H1 (cell line): Measurements from ENCODE around the gene SERPINB6. TPM values are rescaled to one million over a fixed set of nuclear protein-coding genes. Genes with fewer than 3 reads are reported as not detected.
A peak's percentile ranks its signal among the peaks of the same experiment; 100 is the strongest.

Experiments
- CTCF ChIA-PET: fragments of 300-600 bp; sonication (Branson Sonifier 250); formaldehyde crosslinking; loops from one replicate; lab custom pipeline; 2021; ENCODE audit not compliant: partially characterized antibody; lab: Charles Lee
- POLR2A ChIA-PET: fragments of 300-600 bp; sonication (Branson Sonifier 250); formaldehyde crosslinking; loops from one replicate; lab custom pipeline; 2021; ENCODE audit warnings: inconsistent platforms; ENCODE audit not compliant: partially characterized antibody; lab: Charles Lee
- DNase-seq, 2 experiments: peaks; one replicate each; pipeline versions ENCODE4 v3.0.0 to v3.0.0-alpha.2; 2010 to 2022; ENCODE audit warnings: low spot score in 2 of 2, low read depth in 1 of 2, mixed read lengths in 1 of 2
- FAIRE-seq: peaks from 2 replicates; lab custom pipeline; 2011; peaks lifted over from hg19 to GRCh38; lab: Jason Lieb, UNC
- H2AFZ ChIP-seq: 2 replicates; pipeline ENCODE4 v1.8.1; 2012; ENCODE audit warnings: low read length, inconsistent platforms
- H2AK5ac ChIP-seq: 2 replicates; pipeline ENCODE4 v1.6.1; 2013; ENCODE audit warnings: low read depth, low read length
- H2BK120ac ChIP-seq: replicated peaks from 2 replicates; pipeline ENCODE3; 2013; ENCODE audit warnings: low read depth, low read length, inconsistent platforms
- H2BK12ac ChIP-seq: 2 replicates; pipeline ENCODE4 v1.6.1; 2013; ENCODE audit warnings: low read depth, low read length
- H2BK15ac ChIP-seq: 2 replicates; pipeline ENCODE4 v1.6.1; 2013; ENCODE audit warnings: low read length
- H2BK20ac ChIP-seq: 2 replicates; pipeline ENCODE4 v1.6.1; 2013; ENCODE audit warnings: low read length
- H2BK5ac ChIP-seq: 2 replicates; pipeline ENCODE4 v1.6.1; 2013; ENCODE audit warnings: low read depth, low read length
- H3K14ac ChIP-seq: 2 replicates; pipeline ENCODE4 v1.6.1; 2013; ENCODE audit warnings: inconsistent platforms; ENCODE audit not compliant: insufficient read length
- H3K18ac ChIP-seq: 2 replicates; pipeline ENCODE4 v1.6.1; 2013; ENCODE audit warnings: low read length; ENCODE audit errors: extremely low read depth
- H3K23ac ChIP-seq: 2 replicates; pipeline ENCODE4 v1.6.1; 2013; ENCODE audit warnings: inconsistent platforms; ENCODE audit not compliant: insufficient read length
- H3K23me2 ChIP-seq: 2 replicates; pipeline ENCODE4 v1.6.1; 2013; ENCODE audit warnings: low read depth, low read length
- H3K27ac ChIP-seq: 2 replicates; pipeline ENCODE4 v1.6.1; 2011; ENCODE audit warnings: low read depth, low read length, inconsistent platforms
- H3K27me3 ChIP-seq, 4 experiments: replicated peaks in 1 of 4; 1 replicate in 1 of 4; 2 replicates in 3 of 4; pipeline versions ENCODE4 v1.6.1 to v1.8.1; 2011 to 2013; ENCODE audit warnings: low read length in 3 of 4, mild to moderate bottlenecking in 3 of 4, inconsistent platforms in 2 of 4, mixed read lengths in 2 of 4, moderate library complexity in 1 of 4; ENCODE audit not compliant: control insufficient read depth in 3 of 4, insufficient read depth in 3 of 4; ENCODE audit errors: extremely low read depth in 1 of 4
- H3K36me3 ChIP-seq, 4 experiments: 2 replicates each; pipeline versions ENCODE4 v1.6.1 to v1.8.1; 2011 to 2013; ENCODE audit warnings: mild to moderate bottlenecking in 4 of 4, low read length in 3 of 4, moderate library complexity in 2 of 4, control low read depth in 1 of 4, inconsistent platforms in 1 of 4; ENCODE audit not compliant: insufficient read depth in 4 of 4, control insufficient read depth in 2 of 4
- H3K4ac ChIP-seq: replicated peaks from 2 replicates; pipeline ENCODE3; 2013; ENCODE audit warnings: low read length, low read depth, mixed read lengths, inconsistent platforms; ENCODE audit not compliant: insufficient read length
- H3K4me1 ChIP-seq, 4 experiments: replicated peaks in 1 of 4; 1 replicate in 1 of 4; 2 replicates in 3 of 4; pipeline versions ENCODE4 v1.6.1 to v1.8.1; 2011 to 2013; ENCODE audit warnings: low read length in 3 of 4, inconsistent platforms in 2 of 4, mixed read lengths in 1 of 4; ENCODE audit not compliant: insufficient read depth in 4 of 4, control insufficient read depth in 3 of 4
- H3K4me2 ChIP-seq, 2 experiments: 2 replicates each; pipeline versions ENCODE4 v1.6.1 to v1.8.1; 2011 to 2013; ENCODE audit warnings: low read depth in 2 of 2, low read length in 2 of 2, control low read depth in 1 of 2, inconsistent platforms in 1 of 2, mild to moderate bottlenecking in 1 of 2; ENCODE audit not compliant: insufficient read depth in 1 of 2
- H3K4me3 ChIP-seq, 4 experiments: fragments of 200-600, 300-600 bp in 1 of 4; sonication (generic), shearing (Covaris generic), sonication (Bioruptor Twin) in 1 of 4; 2 replicates each; pipeline versions ENCODE4 v1.5.1 to v1.8.1; 2011 to 2016; ENCODE audit warnings: low read length in 4 of 4, low read depth in 3 of 4, control low read depth in 2 of 4, inconsistent platforms in 2 of 4, mild to moderate bottlenecking in 2 of 4, mixed read lengths in 1 of 4, moderate library complexity in 1 of 4; ENCODE audit not compliant: insufficient read depth in 2 of 4; ENCODE audit errors: extremely low read depth in 1 of 4
- H3K56ac ChIP-seq: replicated peaks from 2 replicates; pipeline ENCODE3; 2013; ENCODE audit warnings: low read depth, mild to moderate bottlenecking, mixed read lengths, low read length, inconsistent platforms; ENCODE audit not compliant: insufficient read length
- H3K79me1 ChIP-seq: 2 replicates; pipeline ENCODE4 v1.6.1; 2013; ENCODE audit warnings: low read depth, low read length, control low read depth
- H3K79me2 ChIP-seq, 2 experiments: 2 replicates each; pipeline versions ENCODE4 v1.6.1 to v1.8.1; 2012 to 2013; ENCODE audit warnings: low read length in 2 of 2, mild to moderate bottlenecking in 2 of 2, inconsistent platforms in 1 of 2; ENCODE audit not compliant: insufficient read depth in 2 of 2, control insufficient read depth in 1 of 2
- H3K9ac ChIP-seq, 4 experiments: replicated peaks in 1 of 4; 1 replicate in 1 of 4; 2 replicates in 3 of 4; pipeline versions ENCODE4 v1.6.1 to v1.8.1; 2011 to 2013; ENCODE audit warnings: low read depth in 3 of 4, low read length in 3 of 4, control low read depth in 2 of 4, mild to moderate bottlenecking in 2 of 4, moderate library complexity in 2 of 4, inconsistent platforms in 1 of 4; ENCODE audit errors: extremely low read depth in 1 of 4
- H3K9me3 ChIP-seq, 2 experiments: 2 replicates each; pipeline versions ENCODE4 v1.6.1 to v1.8.1; 2012 to 2013; ENCODE audit warnings: mild to moderate bottlenecking in 2 of 2, moderate library complexity in 2 of 2, control low read depth in 1 of 2, inconsistent platforms in 1 of 2, low read depth in 1 of 2, low read length in 1 of 2, mixed read lengths in 1 of 2; ENCODE audit not compliant: insufficient read depth in 2 of 2
- H4K20me1 ChIP-seq, 2 experiments: replicated peaks in 1 of 2; 2 replicates each; pipeline versions ENCODE3 to v1.8.1; 2011 to 2013; ENCODE audit warnings: inconsistent platforms in 2 of 2, low read length in 2 of 2, mild to moderate bottlenecking in 1 of 2; ENCODE audit not compliant: insufficient read depth in 2 of 2, control insufficient read depth in 1 of 2
- H4K5ac ChIP-seq: 2 replicates; pipeline ENCODE4 v1.6.1; 2013; ENCODE audit warnings: low read length, low read depth, mixed read lengths, inconsistent platforms; ENCODE audit not compliant: insufficient read length
- H4K8ac ChIP-seq: 2 replicates; pipeline ENCODE4 v1.8.0; 2013; ENCODE audit warnings: mild to moderate bottlenecking, moderate library complexity, low read length, inconsistent platforms; ENCODE audit not compliant: insufficient read depth; ENCODE audit errors: extremely low read depth
- H4K91ac ChIP-seq: replicated peaks from 2 replicates; pipeline ENCODE3; 2013; ENCODE audit warnings: low read length, mixed read lengths, inconsistent platforms; ENCODE audit not compliant: insufficient read length
- BACH1 ChIP-seq: IDR thresholded peaks from 2 replicates; pipeline ENCODE4 v1.6.1; 2012; ENCODE audit warnings: low read length, improper control_type of control experiment
- CHD1 ChIP-seq: IDR thresholded peaks from 2 replicates; pipeline ENCODE4 v1.6.1; 2012; ENCODE audit warnings: low read depth, low read length, improper control_type of control experiment
- SIRT6 ChIP-seq: IDR thresholded peaks from one replicate; pipeline ENCODE4 v1.7.1; 2012; ENCODE audit warnings: low read length, inconsistent platforms
- SUZ12 ChIP-seq: fragments of 200-600 bp; sonication (generic); IDR thresholded peaks from 2 replicates; pipeline ENCODE4 v1.6.1; 2012; ENCODE audit warnings: mild to moderate bottlenecking, inconsistent platforms, low read length, moderate library complexity, mixed read lengths
- whole genome bisulfite sequencing, 2 experiments: shearing (Covaris generic) in 1 of 2; methylation state at CpG; one replicate each; pipeline versions ENCODE4 v1.1.6 to v1.1.7; 2013 to 2015; ENCODE audit warnings: low lambda C conversion rate in 2 of 2, mixed read lengths in 2 of 2, inconsistent platforms in 1 of 2, low coverage in 1 of 2, missing lambda C conversion rate in 1 of 2; ENCODE audit not compliant: insufficient replicate concordance in 2 of 2, insufficient coverage in 1 of 2, insufficient read length in 1 of 2; ENCODE audit errors: extremely low coverage in 1 of 2, missing lambda C conversion rate in 1 of 2; 5-methylcytosine and 5-hydroxymethylcytosine counted together
- polyA plus RNA-seq, 7 experiments: library from polyadenylated mRNA; depleted of rRNA in 3 of 7; stranded (reverse) in 5 of 7; unstranded in 2 of 7; fragments of >200 nt in 5 of 7; fragments of 200-250 nt in 2 of 7; gene quantifications; 1 replicate in 5 of 7; 2 replicates in 1 of 7; 4 replicates in 1 of 7; pipeline versions ENCODE4 v1.2.1 to v1.2.3, GENCODE V29; 2011 to 2013; ENCODE audit warnings: missing spikeins in 2 of 7, mixed read lengths in 2 of 7
- total RNA-seq: library from RNA; stranded (reverse); fragmentation: NEBNext Ultra II Directional; extraction: Animal tissue kit (Norgen Biotek cat#: 25700); gene quantifications from 2 replicates; pipeline ENCODE4 v1.2.1, GENCODE V29; 2021
- TF ChIP-seq, protein P1 (sequence below): IDR thresholded peaks from 2 replicates; pipeline ENCODE4 v1.6.1; 2012; ENCODE audit warnings: inconsistent platforms
- TF ChIP-seq, protein P2 (sequence below): IDR thresholded peaks from 2 replicates; pipeline ENCODE4 v1.6.1; 2012; ENCODE audit warnings: inconsistent platforms

The SERPINB6 gene
- total and polyA plus RNA-seq, 2 of the 8 experiments (the other 6 are each of a cell fraction or from before 2014, with no cell fraction given), result 27.2 to 29.4 TPM

- H3K56ac ChIP-seq, result no peak overlapping the region
- no peaks in the 10 kb centered on the region for H4K20me1 ChIP-seq
- H3K23ac ChIP-seq, result no peak overlapping the region
- no peaks in the 10 kb centered on the region for H3K79me2 ChIP-seq
- no peak overlapping the region for H3K14ac ChIP-seq
- no peak overlapping the region for H4K5ac ChIP-seq
- H3K18ac ChIP-seq, result peak overlapping the region; percentile 19; the same call in 1 of the 2 replicates
- no peak overlapping the region for H2BK5ac ChIP-seq
- ChIA-PET POLR2A (interaction anchor here (1.0 to 1.5 kb wide), 5 partner anchors 8 to 93 kb away, joined by 3 to 10 read pairs (median 6); no protein-coding TSS in a partner anchor), CTCF (interaction anchor here (0.9 to 1.5 kb wide), 5 partner anchors 8 to 18 kb away, joined by 3 to 10 read pairs (median 5); no protein-coding TSS in a partner anchor)
- peak overlapping the region; percentile 44 to 78 (median 62) for H3K4me3 ChIP-seq
- H3K4ac ChIP-seq, result no peak overlapping the region
- H4K8ac ChIP-seq, result peak overlapping the region; percentile 62; the same call in 1 of the 2 replicates
- H3K4me1 ChIP-seq, result peaks cover 0 to 3% (median 2%) of the 10 kb centered on the region in 4 experiments; a peak in 4 of 7 replicates
- peaks cover 0 to 2% (median 0%) of the 10 kb centered on the region in 4 experiments; a peak in 1 of 7 replicates for H3K27me3 ChIP-seq
- FAIRE-seq (no peak), DNase-seq (peak in 1 of 2 experiments; percentile 66)
- 6% methylated on average over 24 of the region's 80 CpGs; no CpG with 5 or more reads in 1 of the 2 experiments for WGBS, 2 experiments
- H2BK20ac ChIP-seq, result no peak overlapping the region
- H2BK15ac ChIP-seq, result no peak overlapping the region
- H3K79me1 ChIP-seq, result no peaks in the 10 kb centered on the region
- no peak overlapping the region for H2AFZ ChIP-seq
- H2BK12ac ChIP-seq, result no peak overlapping the region
- TF ChIP-seq BACH1, result peak; percentile 15; the same call in 1 of the 2 replicates
- TF ChIP-seq CHD1, result no peak
- TF ChIP-seq, protein P1, sequence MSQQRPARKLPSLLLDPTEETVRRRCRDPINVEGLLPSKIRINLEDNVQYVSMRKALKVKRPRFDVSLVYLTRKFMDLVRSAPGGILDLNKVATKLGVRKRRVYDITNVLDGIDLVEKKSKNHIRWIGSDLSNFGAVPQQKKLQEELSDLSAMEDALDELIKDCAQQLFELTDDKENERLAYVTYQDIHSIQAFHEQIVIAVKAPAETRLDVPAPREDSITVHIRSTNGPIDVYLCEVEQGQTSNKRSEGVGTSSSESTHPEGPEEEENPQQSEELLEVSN, result peak; percentile 79
- no peak for TF ChIP-seq SIRT6
- TF ChIP-seq, protein P2, sequence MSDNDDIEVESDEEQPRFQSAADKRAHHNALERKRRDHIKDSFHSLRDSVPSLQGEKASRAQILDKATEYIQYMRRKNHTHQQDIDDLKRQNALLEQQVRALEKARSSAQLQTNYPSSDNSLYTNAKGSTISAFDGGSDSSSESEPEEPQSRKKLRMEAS, result peak; percentile 87
- TF ChIP-seq SUZ12, result 0 out of 2 replicates have a peak, but pooled peaks have one; percentile 36
- TF ChIP-seq, all 59 proteins: peak for 4
- H3K23me2 ChIP-seq, result peaks cover 6% of the 10 kb centered on the region; the same call in 1 of the 2 replicates
- H3K4me2 ChIP-seq, result peak overlapping the region; percentile 78 to 89
- H3K9ac ChIP-seq, result peak overlapping the region in 1 of 4 experiments; percentile 50; a peak in 1 of 7 replicates
- no peaks in the 10 kb centered on the region for H3K36me3 ChIP-seq
- no peaks in the 10 kb centered on the region for H3K9me3 ChIP-seq
- H2AK5ac ChIP-seq, result no peak overlapping the region
- no peak overlapping the region for H4K91ac ChIP-seq
- no peak overlapping the region for H2BK120ac ChIP-seq
- no peak overlapping the region for H3K27ac ChIP-seq
These were observed 481 bp downstream of the SERPINB6 start for GRCh38 chr6:2970753-2971419.
